ENCODE results near the gene SLC11A2.
A peak's percentile ranks its signal among the peaks of the same experiment; 100 is the strongest.
"Not testable (repeated sequence)": the region's sequence is repeated elsewhere in the genome, so short reads cannot be mapped to it uniquely, and the experiment has no call there.

SLC11A2 gene

DNA sequence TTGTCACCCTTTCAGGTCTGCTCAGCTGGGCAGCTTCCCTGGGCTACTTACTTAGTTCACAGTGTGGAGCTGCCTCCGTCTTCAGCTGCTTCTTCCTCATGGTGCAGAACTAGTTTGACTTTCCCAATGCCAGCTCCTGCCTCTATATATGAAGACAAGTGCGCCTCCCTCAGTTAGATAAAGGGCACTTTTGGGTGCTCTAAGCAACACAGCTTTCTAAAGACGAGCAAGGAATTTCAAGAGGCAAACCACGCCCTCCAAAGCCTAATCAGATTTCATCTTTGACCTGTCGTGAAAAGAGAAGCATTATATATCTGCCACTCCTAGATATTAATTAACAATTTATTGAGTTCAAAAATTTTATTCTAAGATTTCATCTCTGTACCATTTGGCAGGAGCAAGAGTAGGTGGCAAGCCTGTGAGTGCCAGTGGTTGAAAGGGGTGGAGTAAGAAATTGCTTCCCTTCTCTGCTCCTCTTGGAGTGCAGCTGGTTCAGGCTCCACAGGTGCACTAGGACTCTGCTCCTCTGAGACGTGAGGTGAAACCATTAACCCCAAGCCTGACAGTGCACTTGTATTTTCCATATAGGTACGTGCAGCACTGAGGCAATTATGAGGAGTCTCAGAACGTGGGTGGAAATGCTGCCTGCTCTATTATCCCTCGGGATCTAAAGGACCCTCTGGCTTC is 2.1 kb upstream of the SLC11A2 start:
- no peak for FAIRE-seq
- no peak for DNase-seq (ENCODE audit: insufficient read length, low spot score)

DNA sequence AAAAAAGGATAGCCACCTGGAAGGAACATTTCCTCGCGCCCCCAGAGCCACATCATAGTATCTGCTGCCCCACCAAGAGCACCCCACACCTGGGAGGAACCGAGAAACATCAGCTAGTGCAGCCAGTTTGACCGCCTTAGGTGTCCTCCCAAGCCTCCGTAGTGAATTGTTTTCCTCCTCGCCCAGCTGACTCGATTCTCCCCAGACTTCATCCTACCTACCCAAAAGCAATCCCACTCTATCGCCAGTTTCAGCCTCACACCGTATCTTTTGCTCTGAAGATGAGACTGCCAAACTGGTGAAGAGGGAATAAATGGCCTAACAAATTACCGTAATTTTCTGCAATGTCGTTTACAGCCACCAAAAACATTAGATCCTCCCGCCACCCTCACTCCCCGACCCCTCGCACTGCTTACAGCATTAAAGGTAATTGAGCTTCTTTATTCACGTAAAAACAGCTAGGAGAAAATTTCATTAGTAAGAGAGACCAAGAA is 1.2 kb upstream of the SLC11A2 start:
- DNase-seq (ENCODE audit: insufficient read length, low spot score) (no peak), FAIRE-seq (no peak)

DNA sequence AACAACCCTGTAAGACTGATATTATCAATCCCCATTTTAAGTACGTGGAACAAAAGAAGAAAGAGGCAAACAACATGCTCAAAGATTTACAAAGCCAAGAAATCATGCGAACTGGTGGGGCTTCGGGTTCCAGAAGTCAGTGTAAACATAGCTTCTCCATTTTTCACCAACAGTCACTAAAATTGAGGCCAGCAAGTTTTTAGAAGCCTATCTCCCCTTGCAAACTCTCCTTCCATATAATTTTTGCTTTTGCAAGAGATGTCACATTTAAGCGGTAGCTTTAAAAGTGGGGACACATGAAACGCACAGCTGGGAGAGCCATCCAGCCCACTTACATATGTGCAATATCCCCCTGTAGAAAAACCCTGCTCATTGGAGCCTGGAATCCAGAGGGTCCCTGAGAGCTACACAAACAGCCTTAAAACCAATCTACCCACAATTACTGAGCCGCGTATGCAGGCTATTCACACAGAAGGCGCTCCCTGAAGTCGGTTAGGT is 797 bp downstream of the SLC11A2 start:
- no peak for DNase-seq (ENCODE audit: insufficient read length, low spot score)
- FAIRE-seq: no peak

DNA sequence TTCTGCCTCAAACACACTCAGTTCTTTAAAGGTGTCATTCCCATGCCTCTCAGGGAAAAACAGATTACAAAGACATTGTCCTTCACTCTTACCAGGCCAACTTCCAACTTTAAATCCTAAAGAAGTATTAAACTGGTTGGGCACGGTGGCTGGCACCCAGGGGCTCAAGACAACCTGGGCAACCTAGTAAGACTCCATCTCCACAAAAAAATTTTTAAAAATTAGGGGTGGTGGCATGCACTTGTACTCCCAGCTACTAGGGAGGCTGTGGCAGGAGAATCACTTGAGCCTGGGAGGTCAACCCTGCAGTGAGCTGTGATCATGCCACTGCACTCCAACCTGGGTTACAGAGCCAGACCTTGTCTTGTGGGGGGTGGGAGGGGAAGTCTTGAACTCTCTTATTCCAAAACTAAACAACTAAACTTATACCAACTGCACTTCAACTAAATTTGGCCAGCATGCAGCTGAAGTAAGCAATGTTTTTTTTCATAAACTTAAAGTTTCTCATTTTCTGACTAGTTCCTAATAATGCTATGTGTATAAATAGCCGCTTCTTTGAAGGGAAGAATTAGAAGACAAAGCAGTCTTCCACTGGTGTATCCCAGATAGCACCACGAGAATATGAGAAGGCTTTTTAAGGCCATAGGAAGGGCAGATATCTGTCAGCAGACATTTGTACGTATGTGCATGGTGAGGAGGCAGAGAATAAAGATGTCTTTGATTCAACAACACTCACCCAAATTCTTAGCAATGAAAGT is 2.4 kb downstream of the SLC11A2 start:
- FAIRE-seq: no peak
- no peak for DNase-seq (ENCODE audit: insufficient read length, low spot score)

DNA sequence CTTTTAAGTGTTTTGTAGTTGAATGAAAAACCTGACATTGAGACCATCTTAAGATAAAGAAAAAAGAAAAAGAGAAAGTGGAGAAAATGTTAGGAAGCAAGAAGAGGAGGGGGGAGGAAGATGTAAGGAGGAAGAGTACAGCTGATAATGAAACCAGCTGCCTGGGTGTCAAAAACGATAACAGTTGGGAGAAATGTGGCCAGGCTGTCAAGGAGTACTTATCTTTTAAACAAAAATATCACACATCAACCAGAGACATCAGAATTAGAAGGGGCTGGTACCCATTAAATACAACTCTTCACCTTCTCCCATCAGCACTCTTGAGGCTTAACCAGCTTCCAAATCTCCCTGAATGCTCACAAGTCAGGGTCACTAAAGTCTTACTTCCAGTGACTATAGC is 4.5 kb downstream of the SLC11A2 start:
- FAIRE-seq: peak; percentile 35

DNA sequence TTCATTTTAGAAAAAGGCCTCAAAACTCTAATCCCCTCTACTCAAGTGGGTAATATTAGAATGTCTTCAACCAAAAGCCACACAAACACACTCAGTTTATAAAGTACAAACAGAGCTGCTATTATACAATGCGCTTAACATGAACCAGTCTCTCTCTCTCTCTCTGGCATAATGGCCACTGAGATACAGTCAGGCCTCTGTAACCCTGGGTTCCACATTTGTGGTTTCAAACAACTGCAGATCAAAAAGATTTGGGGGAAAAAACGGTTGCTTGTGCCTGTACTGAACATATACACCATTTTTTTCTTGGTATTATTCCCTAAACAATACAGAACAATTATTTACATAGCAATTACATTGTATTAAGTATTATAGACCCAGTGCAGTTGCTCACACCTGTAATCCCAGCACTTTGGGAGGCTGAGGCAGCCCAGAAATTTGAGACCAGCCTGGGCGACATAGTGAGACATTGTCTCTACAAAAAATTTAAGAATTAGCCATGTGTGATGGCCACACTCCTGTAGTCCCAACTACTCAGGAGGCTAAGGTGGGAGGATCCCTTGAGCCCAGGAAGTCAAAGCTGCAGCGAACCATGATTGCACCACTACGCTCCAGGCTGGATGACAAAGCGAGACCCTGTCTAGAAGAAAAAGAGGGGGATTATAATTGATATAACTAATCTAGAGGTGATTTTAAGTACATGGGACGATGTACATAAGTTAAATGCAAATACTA is 5.6 kb downstream of the SLC11A2 start:
- FAIRE-seq (no peak), DNase-seq (ENCODE audit: insufficient read length, low spot score) (no peak)

More for the DNA sequence above, 4.5 kb downstream of the SLC11A2 start:
- DNase-seq (ENCODE audit: insufficient read length, low spot score): no peak

DNA sequence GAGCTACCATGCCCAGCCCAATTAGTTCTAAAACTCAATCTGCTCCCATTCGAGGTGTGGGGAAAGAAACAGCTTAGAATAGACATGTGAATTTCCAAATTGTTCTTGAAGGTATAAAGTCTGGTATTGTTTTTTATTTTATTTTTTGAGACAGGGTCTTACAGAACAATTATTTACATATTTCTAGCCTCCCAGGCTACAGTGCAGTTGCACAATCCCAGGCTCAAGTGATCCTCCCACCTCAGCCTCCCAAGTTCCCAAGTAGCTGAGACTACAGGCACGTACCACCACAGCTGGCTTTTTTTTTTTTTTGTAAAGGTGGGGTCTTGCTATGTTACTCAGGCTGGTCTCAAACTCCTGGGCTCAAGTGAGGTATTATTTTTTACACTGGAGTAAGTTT is 6.3 kb downstream of the SLC11A2 start:
- no peak for FAIRE-seq
- DNase-seq (ENCODE audit: insufficient read length, low spot score): no peak

DNA sequence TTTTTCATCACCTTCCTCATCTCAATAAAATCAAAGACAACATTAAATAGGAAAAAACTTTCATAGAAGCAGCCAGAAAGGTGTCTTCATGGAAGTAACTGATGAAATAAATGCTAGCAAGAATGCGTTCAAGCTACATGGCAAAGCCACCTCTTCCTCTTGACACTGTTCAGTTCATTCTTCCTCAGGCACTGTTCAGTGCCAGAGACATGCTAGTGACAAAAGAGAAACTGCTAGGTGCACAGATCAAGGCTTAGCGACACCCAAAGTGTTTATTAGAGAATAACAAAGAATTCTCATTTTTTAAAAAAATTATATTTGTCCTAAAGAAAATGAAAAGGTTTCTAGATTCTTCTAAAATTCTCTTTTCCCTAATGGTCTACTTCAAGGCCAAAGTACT is 7.2 kb downstream of the SLC11A2 start:
- no peak for FAIRE-seq
- DNase-seq (ENCODE audit: insufficient read length, low spot score): no peak

DNA sequence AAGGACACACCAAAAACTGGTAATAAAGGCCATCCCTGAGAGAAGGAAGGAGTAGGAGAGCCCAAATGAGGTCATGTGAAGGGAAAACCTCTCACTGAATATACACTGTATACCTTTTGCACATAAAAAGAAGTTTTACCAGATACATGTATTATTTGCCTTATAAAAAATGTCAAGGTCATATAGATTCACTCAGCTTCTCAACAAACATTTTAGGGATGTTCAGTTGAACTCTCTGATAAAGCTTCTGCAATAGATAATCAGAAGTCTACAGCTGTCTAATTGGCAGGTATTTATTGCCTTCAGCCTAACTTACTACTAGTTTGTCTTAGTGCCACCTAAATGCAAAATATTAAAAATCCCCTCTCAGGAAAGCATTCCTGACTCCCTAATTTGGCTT is 8.7 kb downstream of the SLC11A2 start:
- no peak for FAIRE-seq
- no peak for DNase-seq (ENCODE audit: insufficient read length, low spot score)

DNA sequence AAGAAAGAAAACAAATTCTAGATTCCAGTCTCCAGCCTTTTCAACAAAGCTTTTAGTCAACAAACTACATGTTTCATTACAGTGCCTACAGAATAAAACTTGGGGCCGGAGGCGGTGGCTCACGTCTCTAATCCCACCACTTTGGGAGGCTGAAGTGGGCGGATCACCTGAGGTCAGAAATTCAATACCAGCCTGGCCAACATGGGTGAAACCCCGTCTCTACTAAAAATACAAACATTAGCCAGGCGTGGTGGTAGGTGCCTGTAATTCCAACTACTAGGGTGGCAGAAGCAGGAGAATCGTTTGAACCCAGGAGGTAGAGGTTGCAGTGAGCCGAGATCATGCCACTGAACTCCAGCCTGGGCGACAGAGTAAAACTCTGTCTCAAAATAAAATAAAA is 11.7 kb downstream of the SLC11A2 start:
- not testable (repeated sequence) for DNase-seq (ENCODE audit: insufficient read length, low spot score); FAIRE-seq

DNA sequence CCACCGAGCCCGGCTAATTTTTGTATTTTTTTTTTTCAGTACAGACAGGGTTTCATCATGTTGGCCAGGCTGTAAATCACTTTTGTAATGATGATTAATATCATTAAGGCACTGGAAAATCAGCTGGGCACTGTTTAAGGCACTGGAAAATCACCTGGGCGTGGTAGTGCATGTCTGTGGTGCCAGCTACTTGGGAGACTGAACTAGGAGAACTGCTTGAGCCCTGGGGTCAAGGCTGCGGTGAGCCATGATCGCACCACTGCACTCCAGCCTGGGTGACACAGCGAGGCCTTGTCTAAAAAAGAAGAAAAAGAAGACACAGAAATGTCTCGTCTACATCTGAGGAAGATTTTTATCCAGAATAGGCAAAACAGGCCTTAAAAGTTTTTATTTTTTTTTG is 12.7 kb downstream of the SLC11A2 start:
- DNase-seq (ENCODE audit: insufficient read length, low spot score) (no peak), FAIRE-seq (no peak)

DNA sequence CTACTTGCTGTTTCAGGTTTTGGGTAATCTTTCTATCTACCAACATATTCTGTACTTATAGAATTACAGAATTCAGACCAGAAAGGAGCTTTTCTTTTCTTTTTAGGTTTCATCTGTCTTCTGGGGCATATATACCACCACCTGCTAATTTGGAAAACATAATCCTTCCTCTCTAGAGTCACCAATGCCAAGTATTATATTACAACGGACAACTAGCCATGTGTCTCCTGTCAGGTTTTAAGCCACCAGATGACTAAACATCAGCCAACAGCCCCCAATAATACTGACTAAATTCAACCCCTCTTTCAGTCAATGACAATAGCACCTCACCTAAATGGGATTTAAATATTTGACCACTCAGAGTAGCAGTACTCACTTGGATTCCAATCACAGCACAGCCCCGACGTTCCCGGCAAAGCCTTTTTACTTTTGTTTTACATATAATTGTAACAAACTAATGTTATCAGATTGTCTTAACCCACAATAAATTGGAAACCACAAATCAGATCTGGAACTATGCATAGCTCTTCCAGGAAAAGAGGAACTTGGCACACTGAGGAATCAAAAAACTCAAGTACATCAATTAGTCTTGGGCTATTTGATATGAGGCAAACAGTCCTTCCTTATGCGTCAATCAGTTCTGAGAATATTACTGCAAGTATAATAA is 13.5 kb downstream of the SLC11A2 start:
- FAIRE-seq: no peak
- no peak for DNase-seq (ENCODE audit: insufficient read length, low spot score)

DNA sequence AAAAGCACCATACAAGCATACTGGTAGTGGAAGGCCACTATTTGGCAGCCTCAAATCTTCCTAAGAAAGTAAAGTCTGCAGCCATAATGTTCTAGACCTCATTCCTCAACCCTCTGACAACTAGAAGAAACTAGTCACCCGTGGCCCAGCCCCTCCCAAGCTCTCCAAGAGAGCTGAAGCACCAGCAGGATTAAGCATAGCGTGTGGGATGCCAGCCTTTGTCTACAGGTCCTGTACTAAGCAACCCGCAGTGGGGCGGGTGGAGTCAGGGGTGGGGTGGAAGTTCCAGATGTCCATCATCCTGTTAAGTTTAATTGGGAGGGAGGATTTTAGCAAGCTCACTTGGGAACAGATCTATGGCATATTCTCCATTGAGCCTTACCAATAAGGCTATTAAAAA is 14.2 kb downstream of the SLC11A2 start:
- no peak for DNase-seq (ENCODE audit: insufficient read length, low spot score)
- FAIRE-seq: no peak

DNA sequence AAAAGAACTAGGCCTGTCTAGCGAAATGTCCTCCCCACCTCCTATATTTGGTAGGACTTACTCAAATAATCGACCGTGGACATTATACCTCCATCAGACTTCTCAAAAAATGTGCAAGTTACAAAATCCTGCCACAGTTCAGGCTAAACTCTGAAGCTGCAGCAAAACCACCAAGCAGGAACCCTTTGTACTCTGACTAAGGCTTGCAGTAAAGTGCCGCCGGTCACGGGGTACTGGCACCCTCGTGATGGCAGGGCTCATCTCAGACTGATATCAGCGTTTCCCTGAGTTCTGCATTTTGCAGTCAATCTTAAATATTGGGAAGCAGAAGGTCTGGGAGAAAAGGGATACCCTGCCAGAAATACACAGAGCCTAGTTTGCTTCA is 17.1 kb downstream of the SLC11A2 start:
- FAIRE-seq (no peak), DNase-seq (ENCODE audit: insufficient read length, low spot score) (no peak)

DNA sequence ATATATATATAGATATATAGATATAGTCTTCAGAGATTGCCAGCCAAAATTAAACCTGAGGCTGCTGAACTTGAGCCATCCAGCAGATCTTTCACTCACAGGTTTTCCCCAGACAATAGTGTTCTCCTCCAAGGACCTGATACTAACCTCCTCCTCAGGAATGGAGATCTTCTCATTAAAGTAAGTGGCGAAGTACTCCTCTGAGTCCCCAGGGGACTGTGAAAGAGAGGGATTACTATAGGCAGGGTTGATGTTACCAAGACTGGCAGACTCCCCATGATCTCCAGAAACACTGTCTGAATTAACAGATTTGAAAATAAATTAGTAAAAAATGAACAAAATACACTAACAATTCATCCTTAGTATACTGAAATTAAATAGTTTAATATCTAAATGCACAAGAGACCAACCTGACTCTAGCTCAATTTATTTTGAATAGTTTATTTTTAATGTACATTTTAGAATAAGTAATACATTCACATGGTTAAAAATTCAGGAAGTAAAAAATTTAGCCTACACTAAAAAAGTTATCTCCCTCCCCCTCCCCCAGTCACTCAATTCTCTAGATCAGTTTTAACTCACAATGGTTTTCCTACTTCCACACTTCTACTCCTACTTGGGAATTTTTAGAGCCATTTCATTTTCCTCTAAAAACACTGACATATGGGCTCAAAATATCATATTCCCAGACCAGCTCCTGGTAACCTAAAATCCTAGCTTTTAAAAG is 17.7 kb downstream of the SLC11A2 start:
- FAIRE-seq: no peak

DNA sequence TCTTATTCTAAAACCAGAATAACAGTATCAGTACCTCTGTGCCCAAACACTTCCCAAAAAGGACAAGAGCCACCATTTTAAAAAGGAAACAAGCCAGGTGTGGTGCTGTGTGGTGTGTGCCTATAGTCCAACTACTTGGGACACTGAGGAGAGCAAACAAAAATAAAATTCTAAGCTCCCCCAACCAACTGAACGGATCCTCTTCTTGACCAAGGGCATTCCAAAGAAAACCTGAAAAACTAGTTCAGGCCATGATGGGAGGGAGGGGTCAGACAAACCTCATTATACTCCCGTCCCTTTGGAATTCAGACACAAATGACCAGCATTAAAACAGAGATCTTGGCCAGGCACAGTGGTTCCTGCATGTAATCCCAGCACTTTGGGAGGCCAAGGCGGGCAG is 20.5 kb downstream of the SLC11A2 start:
- DNase-seq (ENCODE audit: insufficient read length, low spot score) (no peak), FAIRE-seq (no peak)

More for the DNA sequence above, 17.7 kb downstream of the SLC11A2 start:
- DNase-seq (ENCODE audit: insufficient read length, low spot score): no peak

DNA sequence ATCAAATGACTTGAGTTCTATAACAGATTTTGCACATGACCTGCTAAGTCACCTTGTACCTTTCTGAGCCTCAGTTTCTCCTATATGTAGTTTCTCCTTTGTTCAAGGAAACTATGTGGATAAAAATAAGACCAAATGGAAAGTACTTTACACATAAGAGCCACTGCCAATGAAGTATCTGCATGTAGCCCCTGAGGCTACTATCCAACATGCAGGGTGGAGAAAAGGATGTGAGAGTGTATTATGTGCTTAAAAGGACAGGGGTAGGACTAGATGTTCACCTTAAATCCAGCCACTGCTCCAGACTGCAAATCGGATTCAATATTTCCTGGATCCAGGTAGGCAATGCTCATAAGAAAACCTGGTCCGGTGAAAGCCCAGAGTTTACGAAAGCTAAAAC is 21.2 kb downstream of the SLC11A2 start:
- FAIRE-seq: no peak
- no peak for DNase-seq (ENCODE audit: insufficient read length, low spot score)

DNA sequence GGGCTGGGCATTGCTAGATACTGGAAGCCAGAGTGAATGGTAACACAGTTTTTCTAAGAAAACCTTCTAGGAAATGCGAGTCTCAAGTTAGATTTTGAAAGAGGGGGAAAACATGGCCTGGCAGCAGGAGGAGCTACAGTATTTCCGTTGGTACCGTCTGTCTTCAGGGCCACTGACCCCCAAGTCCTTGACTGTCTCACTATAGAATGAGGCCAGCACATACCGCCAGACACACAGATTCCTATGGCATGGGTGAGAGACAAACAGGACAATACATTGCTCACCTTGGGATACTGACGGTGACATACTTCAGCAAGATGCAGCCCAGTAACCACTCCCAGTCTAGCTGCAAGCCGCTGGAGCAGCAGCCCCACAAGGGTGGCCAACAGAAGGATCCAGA is 21.7 kb downstream of the SLC11A2 start:
- FAIRE-seq (no peak), DNase-seq (ENCODE audit: insufficient read length, low spot score) (no peak)

DNA sequence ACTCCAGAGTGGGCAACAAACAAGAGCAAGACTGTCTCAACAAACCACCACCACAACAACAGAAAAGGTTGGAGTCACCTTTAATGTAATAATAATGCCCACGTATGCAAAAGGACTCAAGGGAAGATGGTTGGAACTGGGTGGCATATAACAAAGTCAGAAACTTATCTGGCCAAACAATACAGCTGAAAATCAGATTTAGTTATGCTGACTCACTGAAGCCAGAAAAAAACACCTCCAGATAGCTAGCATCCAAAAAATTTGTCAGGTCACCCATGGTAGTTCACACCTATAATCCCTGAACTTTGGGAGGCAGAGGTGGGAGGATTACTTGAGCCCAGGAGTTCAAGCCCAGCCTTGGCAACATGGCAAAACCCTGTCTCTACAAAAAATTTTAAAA is 24.4 kb downstream of the SLC11A2 start:
- FAIRE-seq: no peak
- no peak for DNase-seq (ENCODE audit: insufficient read length, low spot score)

DNA sequence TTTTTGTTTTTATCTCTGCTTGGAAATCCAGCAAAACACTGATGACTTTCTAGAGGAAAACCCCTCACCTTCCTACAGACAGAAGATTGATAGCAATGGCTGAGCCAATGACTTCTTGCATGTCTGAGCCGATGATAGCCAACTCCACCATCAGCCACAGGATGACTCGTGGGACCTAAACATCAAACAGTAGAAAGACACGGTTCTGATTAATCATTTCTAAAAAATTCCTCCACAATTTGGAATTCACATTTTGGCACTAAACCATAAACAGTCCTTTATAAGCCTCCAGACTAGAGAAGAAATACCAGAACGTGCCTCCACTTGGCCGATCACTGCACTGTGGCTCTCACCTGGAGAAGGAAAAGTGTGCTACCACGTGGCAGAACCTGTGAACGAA is 25.9 kb downstream of the SLC11A2 start:
- FAIRE-seq (no peak), DNase-seq (ENCODE audit: insufficient read length, low spot score) (no peak)
